ENCODE data around the gene SPARC.

The SPARC gene

GRCh38 chr5:151647320-151647861 is 39.3 kb downstream of the SPARC start:
- Histone ChIP-seq H3K4me2 (ENCODE audit: low read length) (no peak overlapping the region), H2AFZ (no peak overlapping the region), H3K9me3 (ENCODE audit: control insufficient read depth, low read length) (no peaks in the 10 kb centered on the region), H3K4me1 (peaks cover 7% of the 10 kb centered on the region), H3K27me3 (ENCODE audit: control insufficient read depth, insufficient read depth, low read length) (no peaks in the 10 kb centered on the region), H3K9ac (no peak overlapping the region), H3K36me3 (ENCODE audit: control insufficient read depth, insufficient read depth, low read length) (no peaks in the 10 kb centered on the region), H3K79me2 (no peaks in the 10 kb centered on the region), H3K4me3 (ENCODE audit: low read depth, low read length) (no peak overlapping the region), H3K27ac (no peak overlapping the region)
- TF ChIP-seq, protein P1, sequence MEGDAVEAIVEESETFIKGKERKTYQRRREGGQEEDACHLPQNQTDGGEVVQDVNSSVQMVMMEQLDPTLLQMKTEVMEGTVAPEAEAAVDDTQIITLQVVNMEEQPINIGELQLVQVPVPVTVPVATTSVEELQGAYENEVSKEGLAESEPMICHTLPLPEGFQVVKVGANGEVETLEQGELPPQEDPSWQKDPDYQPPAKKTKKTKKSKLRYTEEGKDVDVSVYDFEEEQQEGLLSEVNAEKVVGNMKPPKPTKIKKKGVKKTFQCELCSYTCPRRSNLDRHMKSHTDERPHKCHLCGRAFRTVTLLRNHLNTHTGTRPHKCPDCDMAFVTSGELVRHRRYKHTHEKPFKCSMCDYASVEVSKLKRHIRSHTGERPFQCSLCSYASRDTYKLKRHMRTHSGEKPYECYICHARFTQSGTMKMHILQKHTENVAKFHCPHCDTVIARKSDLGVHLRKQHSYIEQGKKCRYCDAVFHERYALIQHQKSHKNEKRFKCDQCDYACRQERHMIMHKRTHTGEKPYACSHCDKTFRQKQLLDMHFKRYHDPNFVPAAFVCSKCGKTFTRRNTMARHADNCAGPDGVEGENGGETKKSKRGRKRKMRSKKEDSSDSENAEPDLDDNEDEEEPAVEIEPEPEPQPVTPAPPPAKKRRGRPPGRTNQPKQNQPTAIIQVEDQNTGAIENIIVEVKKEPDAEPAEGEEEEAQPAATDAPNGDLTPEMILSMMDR (IDR thresholded peaks at IDR 0.05): no peak

- Histone ChIP-seq H2AFZ (no peak overlapping the region), H3K27me3 (ENCODE audit: control insufficient read depth, insufficient read depth, low read length) (no peaks in the 10 kb centered on the region), H3K4me3 (ENCODE audit: low read depth, low read length) (no peak overlapping the region), H3K9ac (no peak overlapping the region), H3K4me2 (ENCODE audit: low read length) (no peak overlapping the region), H3K4me1 (peaks cover 7% of the 10 kb centered on the region), H3K27ac (no peak overlapping the region), H3K79me2 (no peaks in the 10 kb centered on the region), H3K36me3 (ENCODE audit: control insufficient read depth, insufficient read depth, low read length) (no peaks in the 10 kb centered on the region), H3K9me3 (ENCODE audit: control insufficient read depth, low read length) (no peaks in the 10 kb centered on the region)
- TF ChIP-seq, protein P1 (IDR thresholded peaks at IDR 0.05): no peak
Measured at GRCh38 chr5:151646334-151646733, 40.4 kb downstream of the SPARC start.

DNA sequence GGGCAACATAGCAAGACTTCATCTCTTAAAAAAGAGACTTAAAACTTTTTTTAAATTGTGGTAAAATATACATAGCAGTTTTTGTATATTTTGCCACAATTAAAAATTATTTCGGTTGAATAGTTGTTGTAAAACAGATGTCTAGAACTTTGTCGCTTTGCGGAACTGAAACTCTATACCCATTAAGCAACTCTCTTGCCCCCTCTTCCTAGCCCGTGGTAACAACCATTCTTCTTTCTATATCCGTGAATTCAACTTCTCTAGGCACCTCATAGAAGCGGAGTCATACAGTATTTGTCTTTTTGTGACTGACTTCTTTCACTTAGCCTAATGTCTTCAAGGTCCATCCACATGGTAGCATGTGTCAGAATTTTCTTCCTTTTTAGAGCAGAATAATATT is 43.3 kb downstream of the SPARC start:
- H3K9me3 ChIP-seq (ENCODE audit: control insufficient read depth, low read length): no peaks in the 10 kb centered on the region
- TF ChIP-seq, protein P1 (IDR thresholded peaks at IDR 0.05): no peak
- H3K27ac ChIP-seq: no peak overlapping the region
- no peaks in the 10 kb centered on the region for H3K4me1 ChIP-seq
- no peak overlapping the region for H2AFZ ChIP-seq
- no peak overlapping the region for H3K9ac ChIP-seq
- no peaks in the 10 kb centered on the region for H3K36me3 ChIP-seq (ENCODE audit: control insufficient read depth, insufficient read depth, low read length)
- no peak overlapping the region for H3K4me3 ChIP-seq (ENCODE audit: low read depth, low read length)
- H3K4me2 ChIP-seq (ENCODE audit: low read length): no peak overlapping the region
- no peaks in the 10 kb centered on the region for H3K27me3 ChIP-seq (ENCODE audit: control insufficient read depth, insufficient read depth, low read length)
- H3K79me2 ChIP-seq: no peaks in the 10 kb centered on the region

GRCh38 chr5:151642472-151643140 is 44.1 kb downstream of the SPARC start:
- Histone ChIP-seq H3K79me2 (no peaks in the 10 kb centered on the region), H3K27me3 (ENCODE audit: control insufficient read depth, insufficient read depth, low read length) (no peaks in the 10 kb centered on the region), H3K4me3 (ENCODE audit: low read depth, low read length) (no peak overlapping the region), H3K9me3 (ENCODE audit: control insufficient read depth, low read length) (no peaks in the 10 kb centered on the region), H3K36me3 (ENCODE audit: control insufficient read depth, insufficient read depth, low read length) (no peaks in the 10 kb centered on the region), H3K27ac (no peak overlapping the region), H2AFZ (no peak overlapping the region), H3K9ac (no peak overlapping the region), H3K4me2 (ENCODE audit: low read length) (no peak overlapping the region), H3K4me1 (no peaks in the 10 kb centered on the region)
- TF ChIP-seq, protein P1 (IDR thresholded peaks at IDR 0.05): no peak

- Histone ChIP-seq H3K79me2 (no peaks in the 10 kb centered on the region), H3K27me3 (ENCODE audit: control insufficient read depth, insufficient read depth, low read length) (no peaks in the 10 kb centered on the region), H2AFZ (no peak overlapping the region), H3K4me3 (ENCODE audit: low read depth, low read length) (no peak overlapping the region), H3K36me3 (ENCODE audit: control insufficient read depth, insufficient read depth, low read length) (no peaks in the 10 kb centered on the region), H3K4me2 (ENCODE audit: low read length) (no peak overlapping the region), H3K27ac (no peak overlapping the region), H3K4me1 (no peaks in the 10 kb centered on the region), H3K9ac (no peak overlapping the region), H3K9me3 (ENCODE audit: control insufficient read depth, low read length) (no peaks in the 10 kb centered on the region)
- TF ChIP-seq, protein P1 (IDR thresholded peaks at IDR 0.05): no peak
Measured at GRCh38 chr5:151638619-151639018, 48.1 kb downstream of the SPARC start.

Measured in parathyroid adenoma (tissue), 2 donors.